ENCODE data around the gene SPINK4. TPM values are rescaled to one million over a fixed set of nuclear protein-coding genes. Genes with fewer than 3 reads are reported as not detected.

Gene SPINK4
- total RNA-seq, 1 experiment from 2014 or later, result not detected

- Mint-ChIP-seq H3K36me3 (peaks cover 46% of the 10 kb centered on the region), H3K4me1 (peaks cover 13% of the 10 kb centered on the region), H3K27me3 (ENCODE audit: low read depth) (no peaks in the 10 kb centered on the region), H3K4me3 (peak overlapping the region; percentile 98), H3K9me3 (no peaks in the 10 kb centered on the region), H3K27ac (peak overlapping the region; percentile 95)
- CTCF ChIA-PET, result interaction anchor here (0.5 to 0.7 kb wide), 2 partner anchors 19 to 51 kb away, joined by 3 read pairs; no protein-coding TSS in a partner anchor
- peak; percentile 88 for TF ChIP-seq PRDM15 (CRISPR knock-in tag; IDR thresholded peaks at IDR 0.05)
- TF ChIP-seq MAX (CRISPR knock-in tag; IDR thresholded peaks at IDR 0.05), result peak; percentile 39
- TF ChIP-seq USF2 (CRISPR knock-in tag; IDR thresholded peaks at IDR 0.05), result peak; percentile 77
- no peak for TF ChIP-seq CTCF (IDR thresholded peaks at IDR 0.05)
- TF ChIP-seq ATF1 (CRISPR knock-in tag; IDR thresholded peaks at IDR 0.05), result 0 out of 2 replicates have a peak, but pooled peaks have one; percentile 55
- TF ChIP-seq ZNF281 (CRISPR knock-in tag; IDR thresholded peaks at IDR 0.05), result no peak
- TF ChIP-seq USF1 (CRISPR knock-in tag; IDR thresholded peaks at IDR 0.05), result peak; percentile 70; the same call in 1 of the 2 replicates
- TF ChIP-seq ZNF425 (CRISPR knock-in tag; conservative IDR thresholded peaks at IDR 0.05), result no peak
- 0 out of 2 replicates have a peak, but pooled peaks have one; percentile 82 for TF ChIP-seq KAT7 (CRISPR knock-in tag; IDR thresholded peaks at IDR 0.05; ENCODE audit: borderline replicate concordance)
- no peak for DNase-seq (ENCODE audit: low spot score)
- ATAC-seq, result no peak; the same call in 1 of the 2 replicates
- POLR2A ChIA-PET, result interaction anchor here (1.4 to 2.2 kb wide), 2 partner anchors 26 to 239 kb away, joined by 3 to 13 read pairs; partner anchors contain the start of genes DNAJA1 and NFX1
Observed at GRCh38 chr9:33264003-33264472, 24.1 kb downstream of the SPINK4 start.
